NCI-H1694 (cell line): ENCODE data around the gene FCHO2.
"Not testable (repeated sequence)": the region's sequence is repeated elsewhere in the genome, so short reads cannot be mapped to it uniquely, and the experiment has no call there.

ENCODE experiments used
- DNase-seq: peaks from one replicate; lab custom pipeline; 2025; lab: John Stamatoyannopoulos, UW

Gene FCHO2

DNA sequence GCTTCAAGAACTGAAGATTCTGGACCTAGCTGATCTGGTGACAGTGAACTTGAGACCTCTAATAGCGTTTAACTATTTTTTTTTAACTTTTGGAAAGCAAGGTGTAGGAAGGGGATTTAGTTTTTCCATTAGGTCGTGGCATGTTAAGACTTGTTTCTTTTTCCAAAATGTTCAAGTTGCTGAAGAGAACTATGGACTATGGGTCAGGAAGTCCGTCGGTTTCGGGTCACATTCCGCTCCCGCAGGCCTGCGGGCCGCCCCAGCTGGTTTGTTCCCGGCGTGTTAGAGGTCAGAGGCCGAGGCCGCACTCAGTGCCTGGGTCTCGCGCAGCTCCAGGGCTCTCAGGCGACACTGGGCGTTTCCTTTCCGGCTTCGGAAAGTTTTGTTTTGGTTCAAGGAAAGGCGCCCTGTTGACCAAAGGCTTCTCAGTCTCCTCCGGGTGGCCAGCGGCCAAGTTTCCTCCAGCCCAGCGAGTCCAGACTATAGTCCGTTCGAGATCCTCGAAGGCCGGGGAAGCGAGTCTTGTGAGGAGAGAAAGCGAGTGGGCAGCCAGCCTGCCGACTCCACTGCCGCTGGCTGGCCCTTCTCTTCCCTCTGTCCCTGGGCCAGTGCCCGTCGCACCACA is 586 bp upstream of the FCHO2 start:
- no peak for DNase-seq

DNA sequence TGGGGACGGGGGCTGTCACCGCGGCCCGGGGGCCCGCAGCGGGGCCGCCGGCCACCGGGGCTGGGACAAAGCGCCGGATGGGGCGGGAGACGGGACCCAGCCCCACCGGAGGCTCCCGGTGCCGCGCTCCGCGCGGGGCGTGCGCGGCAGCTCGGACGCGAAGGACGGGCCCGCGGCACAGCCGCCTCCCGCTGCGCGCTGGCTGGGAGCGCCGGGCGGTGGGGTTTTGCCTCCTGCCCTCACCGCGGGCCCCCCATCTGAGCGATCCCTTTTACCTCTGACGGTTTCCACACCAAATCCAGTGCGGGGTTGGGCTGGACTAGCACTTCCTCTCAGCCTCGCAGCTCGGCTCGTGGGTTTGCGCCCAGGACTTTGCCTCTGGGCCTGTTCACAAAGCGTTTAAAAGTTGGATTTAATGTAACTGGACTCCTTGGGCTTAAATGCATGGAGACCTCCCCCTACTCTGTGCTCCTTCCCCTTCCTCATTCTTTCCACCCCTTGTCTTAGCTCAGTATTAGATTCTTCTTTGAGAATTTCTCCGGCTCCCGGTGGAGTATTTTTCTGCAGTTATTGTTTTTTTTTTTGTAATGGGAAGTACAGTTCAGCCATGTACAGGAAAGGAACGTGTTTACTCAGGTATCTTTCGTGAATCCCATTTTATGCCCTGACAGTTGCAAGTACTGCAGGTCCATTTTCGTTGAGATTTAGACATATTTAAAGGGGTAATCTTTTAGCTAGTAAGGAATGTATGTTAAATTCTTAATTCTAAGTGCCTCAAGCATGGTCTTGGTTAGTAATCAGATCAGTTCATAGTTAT is 691 bp downstream of the FCHO2 start:
- peak; percentile 32 for DNase-seq

DNA sequence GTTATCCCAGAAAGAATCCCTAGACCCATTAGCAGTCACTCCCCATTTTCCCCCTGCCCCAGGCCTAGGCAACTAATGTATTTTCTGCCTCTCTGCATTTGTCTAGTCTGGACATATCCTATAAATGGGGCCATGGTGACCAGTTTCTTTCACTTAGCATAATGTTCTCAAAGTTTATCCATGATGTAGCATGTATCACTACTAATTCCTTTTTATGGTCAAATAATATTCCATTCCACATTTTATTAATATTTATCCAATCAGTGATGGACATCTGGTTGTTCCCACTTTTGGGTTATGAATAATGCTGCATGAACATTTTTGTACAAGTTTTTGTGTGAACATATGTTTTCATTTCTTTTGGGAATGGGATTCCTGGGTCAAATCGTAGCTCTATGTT is 1.5 kb downstream of the FCHO2 start:
- no peak for DNase-seq

DNA sequence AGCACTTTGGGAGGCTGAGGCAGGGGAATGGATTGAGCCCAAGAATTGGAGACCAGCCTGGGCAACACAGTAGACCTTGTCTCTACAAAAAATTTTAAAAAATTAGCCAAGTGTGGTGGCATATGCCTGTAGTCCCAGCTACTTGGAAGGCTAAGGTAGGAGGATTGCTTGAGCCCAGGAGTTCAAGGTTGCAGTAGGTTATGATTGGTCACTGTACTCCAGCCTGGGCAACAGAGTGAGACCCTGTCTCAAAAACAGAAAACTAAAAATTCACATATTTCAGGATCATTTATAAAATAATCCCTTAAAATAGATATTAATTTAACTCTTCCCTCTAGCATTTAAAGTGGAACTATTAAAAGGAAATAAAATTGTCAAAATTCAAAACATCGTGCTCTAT is 3.4 kb downstream of the FCHO2 start:
- no peak for DNase-seq

DNA sequence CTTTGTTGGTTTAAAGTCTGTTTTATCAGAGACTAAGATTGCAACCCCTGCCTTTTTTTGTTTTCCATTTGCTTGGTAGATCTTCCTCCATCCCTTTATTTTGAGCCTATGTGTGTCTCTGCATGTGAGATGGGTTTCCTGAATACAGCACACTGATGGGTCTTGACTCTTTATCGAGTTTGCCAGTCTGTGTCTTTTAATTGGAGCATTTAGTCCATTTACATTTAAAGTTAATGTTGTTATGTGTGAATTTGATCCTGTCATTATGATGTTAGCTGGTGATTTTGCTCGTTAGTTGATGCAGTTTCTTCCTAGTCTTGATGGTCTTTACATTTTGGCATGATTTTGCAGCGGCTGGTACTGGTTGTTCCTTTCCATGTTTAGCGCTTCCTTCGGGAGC is 18.6 kb downstream of the FCHO2 start:
- not testable (repeated sequence) for DNase-seq

DNA sequence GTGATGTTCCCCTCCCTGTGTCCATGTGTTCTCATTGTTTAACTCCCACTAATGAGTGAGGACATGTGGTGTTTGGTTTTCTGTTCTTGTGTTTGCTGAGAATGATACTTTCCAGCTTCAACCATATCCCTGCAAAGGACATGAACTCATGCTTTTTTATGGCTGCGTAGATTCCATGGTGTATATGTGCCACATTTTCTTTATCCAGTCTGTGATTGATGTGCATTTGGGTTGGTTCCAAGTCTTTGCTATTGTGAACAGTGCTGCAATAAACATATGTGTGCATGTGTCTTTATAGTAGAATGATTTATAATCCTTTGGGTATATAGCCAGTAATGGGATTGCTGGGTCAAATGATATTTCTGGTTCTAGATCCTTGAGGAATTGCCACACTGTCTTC is 21.0 kb downstream of the FCHO2 start:
- not testable (repeated sequence) for DNase-seq

DNA sequence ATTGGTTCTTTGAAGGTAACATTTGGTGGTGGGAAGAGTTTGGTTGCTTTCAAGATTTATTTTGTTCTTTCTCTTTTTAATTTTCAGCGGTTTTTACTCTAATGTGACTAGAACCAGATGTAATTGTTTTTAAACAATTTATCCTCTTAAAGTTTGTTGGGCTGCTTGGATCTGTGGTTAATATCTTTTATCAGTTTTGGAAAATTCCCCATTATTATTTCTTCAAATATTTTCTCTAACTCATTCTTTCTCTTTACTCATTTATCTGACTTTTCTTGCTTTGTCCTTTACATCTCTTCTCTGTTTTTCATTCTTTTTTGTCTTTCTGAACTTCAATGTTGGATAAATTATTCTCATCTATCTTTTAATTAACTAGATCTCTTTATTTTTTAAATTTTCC is 29.9 kb downstream of the FCHO2 start:
- DNase-seq = no peak

DNA sequence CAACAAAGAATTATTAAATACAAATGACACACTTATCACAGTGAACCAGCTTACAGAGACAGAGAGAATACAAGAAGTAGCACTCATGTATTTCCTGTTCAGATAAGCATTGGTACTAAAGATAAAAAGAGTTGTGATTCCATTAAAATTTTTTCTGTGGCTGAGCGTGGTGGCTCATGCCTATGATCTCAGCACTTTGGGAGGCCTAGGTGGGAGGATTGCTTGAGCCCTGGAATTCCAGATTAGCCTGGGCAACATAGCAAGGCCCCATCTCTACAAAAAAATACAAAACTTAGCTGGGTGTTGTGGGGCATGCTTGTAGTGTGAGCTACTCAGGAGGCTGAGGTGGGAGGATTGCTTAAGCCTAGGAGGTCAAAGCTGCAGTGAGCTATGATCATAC is 32.9 kb downstream of the FCHO2 start:
- no peak for DNase-seq

DNA sequence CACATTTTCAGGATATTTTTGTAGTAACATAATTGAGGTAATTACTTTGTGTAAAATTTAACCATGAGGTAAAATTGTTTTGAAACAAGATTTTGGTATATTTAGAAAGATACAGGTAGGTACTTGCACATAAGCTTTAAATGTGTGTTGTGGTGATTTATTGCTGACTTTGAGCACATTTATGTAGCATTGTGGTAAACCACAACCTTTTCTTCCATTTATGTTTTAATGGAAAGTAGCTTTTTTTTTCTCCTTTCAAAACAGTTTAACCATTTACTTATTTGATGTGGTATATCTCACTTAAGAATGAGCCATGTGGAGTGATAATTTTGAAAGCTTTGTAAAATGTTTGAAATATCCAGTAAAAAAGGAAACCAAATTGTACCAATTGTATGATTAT is 35.6 kb downstream of the FCHO2 start:
- DNase-seq = no peak

DNA sequence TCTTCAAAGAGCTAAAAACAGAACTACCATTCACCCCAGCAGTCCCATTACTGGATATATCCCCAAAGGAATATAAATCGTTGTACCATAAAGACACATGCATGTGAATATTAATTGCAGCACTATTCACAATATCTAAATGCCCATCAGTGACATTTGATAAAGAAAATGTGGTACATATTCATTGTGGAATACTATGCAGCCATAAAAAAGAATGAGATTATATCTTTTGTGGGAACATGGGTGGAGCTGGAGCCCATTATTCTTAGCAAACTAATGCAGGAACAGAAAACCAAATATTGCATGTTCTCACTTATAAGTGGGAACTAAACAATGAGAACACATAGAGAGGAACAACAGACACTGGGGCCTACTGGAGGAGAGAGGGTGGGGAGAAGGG is 38.7 kb downstream of the FCHO2 start:
- no peak for DNase-seq

DNA sequence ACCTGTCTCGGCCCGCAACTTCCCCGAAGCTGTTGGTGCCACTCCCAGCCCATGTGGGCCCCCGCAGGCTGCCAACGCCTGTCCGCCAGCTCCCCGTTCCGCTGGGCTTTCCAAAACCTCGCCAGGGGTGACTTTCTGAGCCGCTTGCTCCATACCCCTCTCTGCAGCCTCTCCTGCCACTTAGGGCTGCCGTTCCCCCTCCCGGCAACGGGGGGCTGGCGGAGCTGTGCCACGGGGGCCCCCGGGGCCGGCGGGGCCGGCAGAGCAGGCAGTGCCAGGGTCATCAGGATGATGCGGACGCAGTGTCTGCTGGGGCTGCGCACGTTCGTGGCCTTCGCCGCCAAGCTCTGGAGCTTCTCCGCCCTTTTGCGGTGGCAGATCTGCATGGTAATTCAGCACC is 40.8 kb downstream of the FCHO2 start:
- DNase-seq = no peak

DNA sequence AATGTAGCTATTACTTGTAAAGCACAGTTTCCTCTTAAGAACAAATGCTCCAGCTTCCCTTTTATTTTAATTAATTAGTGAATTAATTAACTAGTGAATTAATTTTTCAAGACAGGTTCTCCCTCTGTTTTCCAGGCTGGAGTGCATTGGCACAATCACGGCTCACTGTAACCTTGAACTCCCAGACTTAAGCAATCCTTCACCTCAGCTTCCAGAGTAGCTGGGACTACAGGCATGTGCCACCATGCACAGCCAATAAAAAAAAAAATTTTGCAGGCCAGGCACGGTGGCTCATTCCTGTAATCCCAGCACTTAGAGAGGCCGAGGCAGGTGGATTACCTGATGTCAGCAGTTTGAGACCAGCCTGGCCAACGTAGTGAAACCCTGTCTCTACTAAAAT is 44.1 kb downstream of the FCHO2 start:
- no peak for DNase-seq

DNA sequence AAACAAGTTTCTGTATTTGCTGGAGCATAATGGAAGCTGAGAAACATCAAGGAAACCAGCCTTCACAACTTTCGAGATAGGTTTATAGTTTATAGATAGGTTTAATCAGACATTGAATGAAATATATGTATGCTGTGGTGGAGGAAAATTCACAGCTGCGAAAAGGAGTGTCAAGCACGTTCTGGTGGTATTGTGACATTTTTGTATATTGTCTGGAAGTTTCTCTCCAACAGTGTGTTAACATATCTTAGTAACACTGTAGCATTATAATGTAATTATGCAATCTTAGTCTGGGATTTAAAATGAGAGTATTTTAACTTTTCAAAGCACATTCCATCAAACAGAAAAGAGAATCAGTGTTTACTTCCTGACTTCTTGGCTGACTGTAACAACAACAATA is 50.0 kb downstream of the FCHO2 start:
- DNase-seq = no peak

DNA sequence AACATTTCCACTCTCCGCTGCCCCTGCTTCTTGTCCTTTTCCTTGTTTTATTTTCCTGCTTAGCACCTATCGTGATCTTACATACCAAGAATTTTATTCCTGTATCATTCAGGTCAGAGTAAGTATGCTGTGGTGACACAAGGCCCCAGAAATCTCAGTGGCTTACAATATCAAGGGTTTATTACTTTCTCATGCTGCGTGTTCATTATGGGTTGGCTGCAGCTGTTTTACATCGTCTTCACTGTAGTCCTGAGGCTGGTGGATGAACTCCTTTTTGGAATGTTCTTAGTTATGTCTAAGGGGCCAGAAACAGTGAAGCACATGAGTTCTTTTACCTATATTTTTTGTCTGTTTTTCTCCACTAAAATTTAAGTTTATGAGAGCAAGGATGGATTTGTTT is 51.2 kb downstream of the FCHO2 start:
- no peak for DNase-seq

DNA sequence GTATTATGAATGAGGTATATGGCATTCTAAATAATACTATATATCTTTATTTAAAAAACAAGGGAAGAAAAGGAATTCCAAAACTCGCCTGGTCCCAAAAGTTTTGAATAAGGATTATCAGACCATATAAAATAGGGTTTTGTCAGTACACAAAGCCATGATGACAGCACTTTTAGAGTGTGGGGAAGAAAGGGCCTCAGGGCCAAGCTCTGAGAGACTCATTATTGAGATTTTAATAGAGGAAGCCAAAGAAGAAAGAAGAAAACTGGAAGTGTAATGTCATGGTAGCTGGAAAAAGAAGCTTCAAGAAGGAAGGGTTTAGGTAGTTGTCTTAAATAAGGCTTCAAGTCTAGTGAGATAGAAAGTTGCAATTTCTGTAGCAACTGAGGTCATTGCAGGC is 53.0 kb downstream of the FCHO2 start:
- DNase-seq = no peak

DNA sequence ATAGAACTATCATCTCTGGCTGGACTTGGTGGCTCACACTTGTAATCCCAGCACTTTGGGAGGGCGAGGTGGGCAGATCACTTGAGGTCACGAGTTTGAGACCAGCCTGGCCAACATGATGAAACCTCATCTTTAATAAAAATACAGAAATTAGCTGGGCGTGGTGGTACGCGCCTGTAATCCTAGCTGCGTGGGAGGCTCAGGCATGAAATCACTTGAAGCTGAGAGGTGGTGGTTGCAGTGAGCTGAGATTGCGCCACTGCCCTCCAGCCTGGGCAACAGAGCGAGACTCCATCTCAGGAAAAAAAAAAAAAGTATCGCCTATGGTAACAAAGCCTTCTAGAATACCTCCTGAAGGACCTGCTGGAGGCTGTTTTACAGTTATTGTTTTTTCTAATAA is 55.8 kb downstream of the FCHO2 start:
- DNase-seq = not testable (repeated sequence)

DNA sequence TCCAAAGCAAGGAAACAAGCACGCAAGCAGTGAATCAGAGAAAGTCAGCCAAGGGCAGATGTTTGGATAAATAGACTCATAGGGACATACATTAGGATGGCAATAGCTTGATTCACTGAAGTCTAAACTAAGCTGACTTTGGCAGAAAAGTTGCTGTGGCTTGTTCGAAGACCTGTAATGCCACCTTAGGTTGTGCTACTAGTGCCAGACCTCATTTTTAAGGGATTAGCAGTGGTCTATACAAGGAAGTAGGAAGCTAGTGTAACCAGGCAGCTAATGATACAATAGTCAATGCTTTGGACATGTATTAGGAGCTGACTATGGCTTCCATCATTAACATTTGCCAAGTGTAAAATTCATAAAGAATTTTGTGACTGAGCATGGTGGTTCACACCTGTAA is 63.1 kb downstream of the FCHO2 start:
- DNase-seq = no peak

DNA sequence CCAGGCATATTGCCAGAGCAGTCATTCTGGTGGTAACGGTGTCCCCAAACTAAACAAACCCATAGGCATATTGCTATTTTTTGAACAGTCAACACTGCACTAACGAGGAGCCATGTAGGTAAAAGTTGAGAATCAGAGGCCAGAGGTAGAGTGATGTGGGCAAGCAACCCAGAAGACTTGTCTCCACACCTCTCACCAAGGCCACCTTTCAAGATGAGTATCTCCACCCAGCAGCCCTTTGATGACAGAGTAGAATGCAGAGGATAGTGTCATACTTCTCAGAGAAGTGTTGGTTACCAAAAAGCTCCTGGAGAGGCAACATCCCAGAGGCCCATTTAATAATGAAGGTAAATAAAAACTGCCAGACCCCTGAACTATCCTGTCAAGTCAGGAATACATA is 63.9 kb downstream of the FCHO2 start:
- DNase-seq = no peak

DNA sequence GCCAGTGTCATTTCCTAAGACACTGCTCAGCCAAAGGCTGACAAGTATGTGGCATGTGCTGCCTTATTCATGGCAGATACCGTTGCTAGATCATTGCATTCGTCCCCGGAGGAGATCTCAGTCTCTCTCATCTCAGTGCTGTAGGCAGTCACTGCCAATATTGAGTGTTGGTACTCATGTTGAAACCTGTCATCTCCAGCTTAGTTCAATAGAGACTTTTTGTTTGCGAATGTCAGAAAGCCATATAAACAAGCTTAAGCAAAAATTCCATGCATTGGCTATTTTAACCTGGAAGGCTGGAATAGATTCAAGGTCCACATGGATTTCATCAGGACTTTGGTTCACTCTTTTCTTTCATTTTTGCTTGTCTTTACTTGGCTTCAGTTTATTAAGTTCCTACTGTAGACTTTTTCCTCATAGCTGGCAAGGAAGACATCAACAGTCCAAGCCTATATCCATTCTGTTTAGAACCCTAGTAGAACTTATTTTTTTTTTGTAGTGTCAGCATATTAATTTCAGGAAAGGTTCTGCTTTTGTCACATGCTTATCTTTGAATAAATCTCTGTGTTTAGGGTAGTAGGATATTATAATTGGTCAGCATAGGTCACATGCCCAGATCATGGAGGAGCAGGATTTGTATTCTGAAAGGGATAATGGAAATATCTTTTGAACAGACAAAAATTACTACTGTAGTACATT is 66.8 kb downstream of the FCHO2 start:
- DNase-seq = no peak

DNA sequence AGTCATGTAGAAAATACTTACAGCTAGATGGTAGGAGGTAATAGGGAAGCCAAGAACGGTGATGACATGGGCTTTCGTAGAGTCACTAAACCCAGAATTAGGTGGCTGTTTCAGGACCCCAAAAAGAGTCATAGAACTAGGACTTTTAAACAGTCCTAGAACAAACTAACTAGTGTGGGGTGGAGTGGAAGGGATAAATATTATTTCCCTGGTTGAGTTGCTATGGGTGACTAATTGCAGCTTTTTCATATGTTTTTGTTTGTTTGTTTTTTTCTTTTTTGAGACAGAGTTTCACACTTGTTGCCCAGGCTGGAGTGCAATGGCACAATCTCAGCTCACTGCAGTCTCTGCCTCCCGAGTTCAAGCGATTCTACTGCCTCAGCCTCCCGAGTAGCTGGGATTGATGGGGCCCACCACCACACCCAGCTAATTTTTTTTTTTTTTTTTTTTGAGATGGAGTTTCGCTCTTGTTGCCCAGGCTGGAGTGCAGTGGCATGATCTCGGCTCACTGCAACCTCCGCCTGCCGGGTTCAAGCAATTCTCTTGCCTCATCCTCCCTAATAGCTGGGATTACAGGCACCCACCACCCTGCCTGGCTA is 69.2 kb downstream of the FCHO2 start:
- DNase-seq = not testable (repeated sequence)

DNA sequence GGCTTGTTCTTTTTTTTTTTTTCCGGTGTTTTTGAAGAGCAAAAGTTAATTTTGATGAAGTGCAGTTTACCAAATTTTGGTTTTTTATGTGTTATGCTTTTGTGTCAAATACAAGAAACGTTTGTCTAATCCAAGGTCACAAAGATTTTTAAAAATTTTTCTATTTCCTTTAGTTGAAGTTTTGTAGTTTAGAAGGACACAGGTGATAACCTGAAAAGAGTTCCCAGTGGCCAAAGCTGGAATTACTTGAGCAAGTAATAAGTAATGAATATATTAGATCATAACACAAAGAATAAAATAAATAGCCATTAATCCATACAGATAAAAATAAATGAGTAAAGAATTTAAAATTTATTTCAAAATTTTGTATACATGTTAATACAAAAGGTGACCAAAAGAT is 71.5 kb downstream of the FCHO2 start:
- no peak for DNase-seq

DNA sequence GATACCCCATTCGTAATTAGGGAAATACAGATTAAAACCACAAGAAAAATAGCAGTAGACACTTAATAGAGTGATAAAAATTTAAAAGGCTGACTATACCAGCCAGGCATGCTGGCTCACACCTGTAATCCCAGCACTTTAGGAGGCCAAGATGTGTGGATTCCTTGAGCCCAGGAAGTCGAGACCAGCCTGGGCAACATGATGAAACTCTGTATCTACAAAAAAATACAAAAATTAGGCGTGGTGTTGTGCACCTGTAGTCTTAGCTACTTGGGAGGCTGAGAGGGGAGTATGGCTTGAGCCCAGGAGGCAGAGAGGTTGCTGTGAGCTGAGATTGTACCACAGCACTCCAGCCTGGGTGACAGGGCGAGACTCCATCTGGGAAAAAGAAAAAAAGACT is 72.0 kb downstream of the FCHO2 start:
- DNase-seq = no peak
